Prostate gland (tissue), 2 donors: ENCODE measurements around the gene XPOT. TPM values are rescaled to one million over a fixed set of nuclear protein-coding genes. Genes with fewer than 3 reads are reported as not detected.
"Not testable (repeated sequence)": the region's sequence is repeated elsewhere in the genome, so short reads cannot be mapped to it uniquely, and the experiment has no call there.

ENCODE experiments used
- DNase-seq: peaks from one replicate; pipeline ENCODE4 v3.0.0-alpha.2; 2019; ENCODE audit warnings: low spot score
- H3K27ac ChIP-seq, 2 donors: fragments of 200-600 bp; sonication (generic); 2 replicates each; pipeline ENCODE4 v1.5.1; 2017 to 2019
- H3K27me3 ChIP-seq: fragments of 200-600 bp; sonication (generic); replicated peaks from 2 replicates; pipeline ENCODE4 v1.5.1; 2019; ENCODE audit not compliant: insufficient read depth
- H3K36me3 ChIP-seq, 2 donors: fragments of 200-600 bp; sonication (generic); 1 replicate in 1 of 2; 2 replicates in 1 of 2; pipeline versions ENCODE4 v1.5.1 to v1.8.1; 2017 to 2019
- H3K4me1 ChIP-seq: fragments of 200-600 bp; sonication (generic); replicated peaks from 2 replicates; pipeline ENCODE4 v1.5.1; 2019
- H3K4me3 ChIP-seq, 2 donors: fragments of 200-600 bp; sonication (generic); 2 replicates each; pipeline ENCODE4 v1.5.1; 2017 to 2019
- H3K9me3 ChIP-seq: fragments of 200-600 bp; sonication (generic); 2 replicates; pipeline ENCODE4 v1.5.1; 2017
- CTCF ChIP-seq, 4 experiments: fragments of 200-600 bp in 2 of 4; fragments of 450-650 bp in 2 of 4; sonication (generic) in 2 of 4; IDR thresholded peaks; 1 replicate in 3 of 4; 2 replicates in 1 of 4; pipeline ENCODE4 v1.5.1; 2016 to 2019; ENCODE audit warnings: antibody characterized with exemption in 4 of 4, mild to moderate bottlenecking in 2 of 4, moderate library complexity in 2 of 4
- POLR2A ChIP-seq: fragments of 450-650 bp; IDR thresholded peaks from one replicate; pipeline ENCODE4 v1.6.1; 2016; ENCODE audit warnings: antibody characterized with exemption, mild to moderate bottlenecking
- POLR2AphosphoS5 ChIP-seq: sonication (generic); formaldehyde crosslinking; IDR thresholded peaks from one replicate; pipeline ENCODE4 v1.6.1; 2017; ENCODE audit warnings: antibody characterized with exemption
- WGBS: methylation state at CpG from one replicate; pipeline ENCODE4 v1.1.5; 2018; 5-methylcytosine and 5-hydroxymethylcytosine counted together
- intact Hi-C: fragments of 100-400 bp; cut with DNase I; formaldehyde crosslinking; loops from one replicate; pipeline ENCODE4 v1.14.2; 2022
- total RNA-seq, 2 donors: library from RNA; depleted of rRNA; stranded (reverse); fragments of >200 nt; gene quantifications; one replicate each; pipeline ENCODE4 v1.1.0, GENCODE V29; 2016

Gene XPOT
- 10 to 100 TPM; 30.4 to 36.8 TPM for total RNA-seq

- Histone ChIP-seq H3K4me1 (peaks cover 3% of the 10 kb centered on the region), H3K27ac (peak within 1 kb of the TSS; percentile 95 to 98), H3K27me3 (no peaks in the 10 kb centered on the region), H3K36me3 (no peaks in the 10 kb centered on the region), H3K9me3 (no peaks in the 10 kb centered on the region), H3K4me3 (peak within 1 kb of the TSS; percentile 93 to 97)
- TF ChIP-seq POLR2AphosphoS5 (peak; percentile 88), POLR2A (peak; percentile 38), CTCF (IDR thresholded peaks at IDR 0.05) (peak in 2 of 4 experiments; percentile 18 to 22)
- WGBS: 15% methylated on average over 47 of the region's 60 CpGs
- DNase-seq: peak; percentile 89
- intact Hi-C loops: loop anchor here (10.0 kb wide), 1 partner anchor 559 kb away; the partner anchor contains the start of gene SRGAP1
Measured at GRCh38 chr12:64403707-64404469, at the start of gene XPOT. Gene XPOT (plus strand): TSS chr12:64404392. CDS start chr12:64410036, 5,644 bp downstream.

GRCh38 chr12:64356209-64356608 is 48.0 kb upstream of the XPOT start:
- WGBS: 91% methylated on average over 2 of the region's 2 CpGs
- DNase-seq, intact Hi-C loops: not testable (repeated sequence)

GRCh38 chr12:64361173-64361572 is 43.0 kb upstream of the XPOT start:
- H3K4me1 ChIP-seq, DNase-seq, H3K36me3 ChIP-seq, H3K27me3 ChIP-seq, H3K4me3 ChIP-seq, H3K27ac ChIP-seq, intact Hi-C loops, H3K9me3 ChIP-seq: not testable (repeated sequence)
- 83% methylated on average over 3 of the region's 3 CpGs for WGBS

More at GRCh38 chr12:64356209-64356608, 48.0 kb upstream of the XPOT start:
- not testable (repeated sequence) for H3K36me3 ChIP-seq, H3K9me3 ChIP-seq, H3K27me3 ChIP-seq, H3K27ac ChIP-seq, H3K4me1 ChIP-seq, H3K4me3 ChIP-seq

- no peak overlapping the region for H3K4me3 ChIP-seq
- H3K27ac ChIP-seq: no peak overlapping the region
- no peak for DNase-seq
- intact Hi-C loops: no loop called here
- no peaks in the 10 kb centered on the region for H3K36me3 ChIP-seq
- TF ChIP-seq POLR2A (no peak), POLR2AphosphoS5 (no peak), CTCF (IDR thresholded peaks at IDR 0.05) (no peak)
- H3K9me3 ChIP-seq: no peaks in the 10 kb centered on the region
- no peaks in the 10 kb centered on the region for H3K4me1 ChIP-seq
- H3K27me3 ChIP-seq: no peaks in the 10 kb centered on the region
- 93% methylated on average over 4 of the region's 4 CpGs for WGBS
Measured at GRCh38 chr12:64362721-64363305, 41.4 kb upstream of the XPOT start.

- Histone ChIP-seq H3K27me3 (no peaks in the 10 kb centered on the region), H3K36me3 (no peaks in the 10 kb centered on the region), H3K9me3 (no peaks in the 10 kb centered on the region), H3K4me1 (no peaks in the 10 kb centered on the region), H3K27ac (no peak overlapping the region), H3K4me3 (no peak overlapping the region)
- TF ChIP-seq POLR2A: no peak
- no peak for TF ChIP-seq CTCF (IDR thresholded peaks at IDR 0.05)
- no peak for TF ChIP-seq POLR2AphosphoS5
- DNase-seq: no peak
- intact Hi-C loops: no loop called here
- WGBS: 35% methylated on average over 1 of the region's 1 CpG
Measured at GRCh38 chr12:64383675-64384074, 20.5 kb upstream of the XPOT start.

GRCh38 chr12:64385019-64385418 is 19.2 kb upstream of the XPOT start:
- Histone ChIP-seq H3K9me3 (no peaks in the 10 kb centered on the region), H3K4me3 (no peak overlapping the region), H3K4me1 (no peaks in the 10 kb centered on the region), H3K27ac (no peak overlapping the region), H3K27me3 (no peaks in the 10 kb centered on the region), H3K36me3 (no peaks in the 10 kb centered on the region)
- no peak for DNase-seq
- no peak for TF ChIP-seq CTCF (IDR thresholded peaks at IDR 0.05)
- no peak for TF ChIP-seq POLR2AphosphoS5
- TF ChIP-seq POLR2A: no peak
- 87% methylated on average over 3 of the region's 3 CpGs for WGBS
- intact Hi-C loops: no loop called here
